ENCODE data around the gene RNF213.
A peak's percentile ranks its signal among the peaks of the same experiment; 100 is the strongest.

DNA sequence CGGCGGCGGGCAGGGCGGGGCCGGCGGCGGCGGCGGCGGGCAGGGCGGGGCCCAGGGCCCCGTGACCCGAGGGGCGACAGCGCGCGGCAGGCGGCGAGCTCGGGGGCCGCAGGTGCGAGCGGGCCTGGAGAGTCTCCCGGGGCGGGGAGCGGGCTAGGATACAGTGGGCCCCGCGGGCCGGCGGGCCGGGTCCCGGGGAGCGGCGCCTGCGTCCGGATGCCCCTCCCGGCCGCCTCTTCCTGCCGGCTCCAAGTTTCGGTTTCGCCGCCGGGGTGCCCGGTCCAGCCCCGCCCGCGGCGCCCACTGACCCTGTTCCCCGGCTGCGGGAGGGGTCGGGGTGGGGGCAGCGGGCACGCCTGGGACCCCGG is at the start of gene RNF213:
- TF ChIP-seq, protein P1, sequence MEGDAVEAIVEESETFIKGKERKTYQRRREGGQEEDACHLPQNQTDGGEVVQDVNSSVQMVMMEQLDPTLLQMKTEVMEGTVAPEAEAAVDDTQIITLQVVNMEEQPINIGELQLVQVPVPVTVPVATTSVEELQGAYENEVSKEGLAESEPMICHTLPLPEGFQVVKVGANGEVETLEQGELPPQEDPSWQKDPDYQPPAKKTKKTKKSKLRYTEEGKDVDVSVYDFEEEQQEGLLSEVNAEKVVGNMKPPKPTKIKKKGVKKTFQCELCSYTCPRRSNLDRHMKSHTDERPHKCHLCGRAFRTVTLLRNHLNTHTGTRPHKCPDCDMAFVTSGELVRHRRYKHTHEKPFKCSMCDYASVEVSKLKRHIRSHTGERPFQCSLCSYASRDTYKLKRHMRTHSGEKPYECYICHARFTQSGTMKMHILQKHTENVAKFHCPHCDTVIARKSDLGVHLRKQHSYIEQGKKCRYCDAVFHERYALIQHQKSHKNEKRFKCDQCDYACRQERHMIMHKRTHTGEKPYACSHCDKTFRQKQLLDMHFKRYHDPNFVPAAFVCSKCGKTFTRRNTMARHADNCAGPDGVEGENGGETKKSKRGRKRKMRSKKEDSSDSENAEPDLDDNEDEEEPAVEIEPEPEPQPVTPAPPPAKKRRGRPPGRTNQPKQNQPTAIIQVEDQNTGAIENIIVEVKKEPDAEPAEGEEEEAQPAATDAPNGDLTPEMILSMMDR (IDR thresholded peaks at IDR 0.05) = no peak
- no peak for TF ChIP-seq EZH2phosphoT487 (IDR thresholded peaks at IDR 0.05; ENCODE audit: borderline replicate concordance, low read depth)
- TF ChIP-seq, protein P2, sequence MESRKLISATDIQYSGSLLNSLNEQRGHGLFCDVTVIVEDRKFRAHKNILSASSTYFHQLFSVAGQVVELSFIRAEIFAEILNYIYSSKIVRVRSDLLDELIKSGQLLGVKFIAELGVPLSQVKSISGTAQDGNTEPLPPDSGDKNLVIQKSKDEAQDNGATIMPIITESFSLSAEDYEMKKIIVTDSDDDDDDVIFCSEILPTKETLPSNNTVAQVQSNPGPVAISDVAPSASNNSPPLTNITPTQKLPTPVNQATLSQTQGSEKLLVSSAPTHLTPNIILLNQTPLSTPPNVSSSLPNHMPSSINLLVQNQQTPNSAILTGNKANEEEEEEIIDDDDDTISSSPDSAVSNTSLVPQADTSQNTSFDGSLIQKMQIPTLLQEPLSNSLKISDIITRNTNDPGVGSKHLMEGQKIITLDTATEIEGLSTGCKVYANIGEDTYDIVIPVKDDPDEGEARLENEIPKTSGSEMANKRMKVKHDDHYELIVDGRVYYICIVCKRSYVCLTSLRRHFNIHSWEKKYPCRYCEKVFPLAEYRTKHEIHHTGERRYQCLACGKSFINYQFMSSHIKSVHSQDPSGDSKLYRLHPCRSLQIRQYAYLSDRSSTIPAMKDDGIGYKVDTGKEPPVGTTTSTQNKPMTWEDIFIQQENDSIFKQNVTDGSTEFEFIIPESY (IDR thresholded peaks at IDR 0.05; ENCODE audit: borderline replicate concordance, low read depth) = no peak
- TF ChIP-seq YY1 (IDR thresholded peaks at IDR 0.05; ENCODE audit: low read depth) = no peak
- TF ChIP-seq SIN3A (IDR thresholded peaks at IDR 0.05; ENCODE audit: borderline replicate concordance, low read depth, low read length) = no peak
- TF ChIP-seq TEAD4 (IDR thresholded peaks at IDR 0.05; ENCODE audit: borderline replicate concordance, insufficient read depth) = no peak
- no peak for TF ChIP-seq GABPA (IDR thresholded peaks at IDR 0.05; ENCODE audit: low read depth)
- TF ChIP-seq, protein P3, sequence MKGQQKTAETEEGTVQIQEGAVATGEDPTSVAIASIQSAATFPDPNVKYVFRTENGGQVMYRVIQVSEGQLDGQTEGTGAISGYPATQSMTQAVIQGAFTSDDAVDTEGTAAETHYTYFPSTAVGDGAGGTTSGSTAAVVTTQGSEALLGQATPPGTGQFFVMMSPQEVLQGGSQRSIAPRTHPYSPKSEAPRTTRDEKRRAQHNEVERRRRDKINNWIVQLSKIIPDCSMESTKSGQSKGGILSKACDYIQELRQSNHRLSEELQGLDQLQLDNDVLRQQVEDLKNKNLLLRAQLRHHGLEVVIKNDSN (IDR thresholded peaks at IDR 0.05; ENCODE audit: borderline replicate concordance, low read depth) = no peak; the same call in 1 of the 2 replicates
- no peak for TF ChIP-seq CHD2 (IDR thresholded peaks at IDR 0.05; ENCODE audit: low read length, partially characterized antibody)
- TF ChIP-seq RCOR1 (IDR thresholded peaks at IDR 0.05; ENCODE audit: low read length) = no peak
- peak; percentile 54; the same call in 1 of the 2 replicates for TF ChIP-seq POLR2AphosphoS5 (IDR thresholded peaks at IDR 0.05; ENCODE audit: low read depth, low read length)
- no peak for TF ChIP-seq EP300 (IDR thresholded peaks at IDR 0.05; ENCODE audit: borderline replicate concordance in 1 of 2, low read depth in 1 of 2, low read length in 1 of 2)

Measured in SK-N-SH (cell line).